NCI-H2107 treated with DMSO at 0.1 percent for 48 hours (cell line): ENCODE results near the gene ACAT1.
"Not testable (repeated sequence)": the region's sequence is repeated elsewhere in the genome, so short reads cannot be mapped to it uniquely, and the experiment has no call there.

Experiments used
- DNase-seq: peaks from one replicate; lab custom pipeline; 2025; ENCODE audit not compliant: unreplicated experiment; lab: John Stamatoyannopoulos, UW

ACAT1 gene

DNA sequence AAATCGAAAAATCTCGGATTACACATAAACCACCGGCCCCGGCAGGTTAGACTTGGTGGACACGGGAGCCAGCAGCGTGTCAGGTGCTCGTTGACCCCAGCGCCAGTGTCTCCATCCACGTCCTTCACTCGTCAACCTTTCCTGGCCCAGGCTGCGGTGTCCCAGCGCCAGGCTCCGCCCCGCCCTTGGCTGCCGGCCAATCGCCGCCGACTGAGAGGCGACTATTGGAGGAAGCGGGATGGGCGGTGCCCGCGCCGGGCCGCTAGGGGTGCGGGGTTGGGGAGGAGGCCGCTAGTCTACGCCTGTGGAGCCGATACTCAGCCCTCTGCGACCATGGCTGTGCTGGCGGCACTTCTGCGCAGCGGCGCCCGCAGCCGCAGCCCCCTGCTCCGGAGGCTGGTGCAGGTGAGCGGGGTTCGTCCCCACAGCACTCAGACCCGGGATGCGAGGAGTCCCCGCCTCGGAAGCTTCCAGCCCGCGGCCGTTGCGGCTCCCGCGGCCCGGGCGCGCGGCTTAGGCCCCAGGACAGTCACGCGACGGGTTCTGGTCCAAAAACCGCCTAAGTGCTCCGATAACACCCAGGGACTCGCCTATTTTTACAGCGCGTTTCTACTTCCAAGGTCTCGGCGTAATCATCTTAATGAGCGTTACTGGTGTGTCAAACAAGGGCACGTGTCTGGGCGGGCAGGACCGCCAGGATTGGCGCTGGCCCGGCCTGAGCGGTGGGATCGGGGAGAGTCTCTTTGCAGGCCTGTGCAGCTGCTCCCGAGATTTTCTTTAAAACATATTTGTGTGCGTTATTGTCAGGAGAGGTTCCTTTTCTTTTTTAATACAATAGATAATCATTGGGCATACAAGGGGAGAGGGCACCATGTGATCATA lies at the start of gene ACAT1:
ACAT1 (plus strand) TSS at position 294 of the 882 bp plus-strand sequence; CDS start at position 334, 40 bp downstream.
- DNase-seq, result peak; percentile 71

DNA sequence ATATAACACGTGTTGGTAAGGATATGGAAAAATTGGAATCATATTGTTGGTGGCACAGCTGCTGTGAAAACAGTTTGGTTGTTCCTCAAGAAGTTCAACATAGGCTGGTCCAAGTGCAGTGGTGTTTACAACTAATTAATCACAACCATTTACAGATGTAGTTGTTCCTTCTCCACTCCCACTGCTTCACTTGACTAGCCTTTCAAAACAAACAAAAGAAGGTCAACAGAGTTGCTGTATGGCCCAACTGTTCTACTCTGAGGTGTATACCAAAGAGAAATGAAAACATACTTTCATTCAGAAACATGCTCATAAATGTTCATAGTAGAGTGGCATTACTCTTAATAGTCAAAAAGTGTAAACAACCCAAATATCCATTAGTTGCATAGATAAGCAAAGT lies 36.6 kb upstream of the ACAT1 start:
- no peak for DNase-seq

GRCh38 chr11:108085672-108086071 lies 35.7 kb upstream of the ACAT1 start:
- no peak for DNase-seq

DNA sequence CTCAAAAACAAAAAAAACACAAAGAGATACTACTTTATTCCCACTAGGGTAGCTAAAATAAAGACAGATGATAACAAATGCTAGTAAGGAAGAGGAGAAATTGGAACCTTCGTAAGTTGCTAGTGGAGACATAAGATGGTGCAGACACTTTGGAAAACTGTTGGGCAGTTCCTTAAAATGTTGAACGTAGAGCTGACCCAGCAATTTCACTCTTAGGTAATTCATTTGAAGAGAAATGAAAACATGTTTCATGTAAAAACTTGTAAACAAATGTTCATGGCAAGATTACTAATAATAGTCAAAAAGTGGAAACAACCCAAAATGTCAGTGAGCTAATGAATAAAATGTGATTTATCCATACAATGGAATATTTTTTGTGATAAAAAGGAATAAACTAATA lies 29.2 kb upstream of the ACAT1 start:
- DNase-seq, result no peak

- no peak for DNase-seq
These were observed 28.1 kb upstream of the ACAT1 start for GRCh38 chr11:108093128-108093904.

DNA sequence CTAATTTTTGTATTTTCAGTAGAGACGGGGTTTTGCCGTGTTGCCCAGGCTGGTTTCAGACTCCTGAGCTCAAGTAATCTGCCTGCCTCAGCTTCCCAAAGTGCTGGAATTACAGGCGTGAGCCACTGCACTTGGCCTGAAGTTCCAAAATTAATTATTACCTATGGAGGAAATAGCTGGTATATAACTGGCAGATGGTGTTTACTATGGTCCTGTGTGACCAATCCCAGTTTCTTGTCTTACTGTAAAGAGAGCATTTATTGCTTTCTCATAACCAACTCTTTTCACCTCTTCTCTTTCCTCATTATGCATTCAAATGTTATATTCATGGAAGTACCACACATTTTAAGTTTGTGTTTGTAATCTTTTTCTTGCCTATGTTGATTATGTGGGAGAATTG lies 24.2 kb upstream of the ACAT1 start:
- no peak for DNase-seq

DNA sequence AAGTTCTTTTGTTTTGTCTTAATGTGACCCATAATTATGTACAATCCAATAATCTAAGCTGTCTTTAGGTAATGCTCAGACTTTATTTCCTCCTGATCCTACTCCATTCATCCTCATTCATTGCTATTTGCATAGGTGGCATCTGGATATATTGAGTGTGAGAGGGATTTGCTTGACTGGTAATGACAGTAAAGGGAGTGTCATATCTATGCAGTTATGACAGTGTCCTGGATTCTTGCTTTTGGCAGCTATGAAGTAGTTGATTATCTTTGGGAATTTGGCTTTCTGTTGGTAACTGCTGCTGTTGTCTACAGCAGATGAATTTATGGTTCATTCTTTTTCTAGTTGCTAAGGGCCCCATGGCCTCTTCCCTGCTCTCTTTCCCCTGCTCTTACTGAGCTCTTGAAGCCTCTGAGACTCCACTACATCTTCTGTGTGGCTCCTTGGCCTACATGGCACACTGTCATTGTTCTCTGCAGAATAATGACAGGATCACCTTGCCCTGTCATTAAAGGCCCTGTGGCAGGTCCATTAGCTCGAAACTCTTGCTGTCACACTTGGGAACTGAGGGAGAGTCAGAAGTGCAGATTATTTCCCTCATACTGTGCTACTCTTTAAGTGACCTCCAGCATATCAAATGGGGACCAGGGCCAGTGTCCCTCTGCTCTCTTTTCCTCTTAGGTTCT lies 20.1 kb upstream of the ACAT1 start:
- no peak for DNase-seq

- no peak for DNase-seq
These were observed 10.2 kb upstream of the ACAT1 start for GRCh38 chr11:108111126-108111525.

DNA sequence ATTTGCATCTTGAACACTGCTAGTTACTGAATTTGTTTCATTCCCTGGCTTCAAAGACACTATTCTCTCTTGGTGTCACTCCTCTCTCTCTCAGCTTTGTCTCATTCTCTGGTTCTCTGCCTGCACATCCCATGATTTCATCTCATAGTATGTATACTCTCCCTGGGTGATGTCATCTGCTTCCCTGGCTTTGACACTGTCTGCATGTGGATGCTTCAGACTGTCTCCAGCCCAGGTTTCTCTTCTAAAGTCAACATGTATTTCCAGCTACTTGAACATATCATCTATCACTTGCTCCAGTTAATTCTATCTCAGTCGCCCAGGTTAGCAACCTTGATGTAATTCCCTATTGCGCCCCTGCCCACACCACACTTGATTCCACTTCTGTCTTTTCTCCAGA lies 9.3 kb upstream of the ACAT1 start:
- peak; percentile 61 for DNase-seq

DNA sequence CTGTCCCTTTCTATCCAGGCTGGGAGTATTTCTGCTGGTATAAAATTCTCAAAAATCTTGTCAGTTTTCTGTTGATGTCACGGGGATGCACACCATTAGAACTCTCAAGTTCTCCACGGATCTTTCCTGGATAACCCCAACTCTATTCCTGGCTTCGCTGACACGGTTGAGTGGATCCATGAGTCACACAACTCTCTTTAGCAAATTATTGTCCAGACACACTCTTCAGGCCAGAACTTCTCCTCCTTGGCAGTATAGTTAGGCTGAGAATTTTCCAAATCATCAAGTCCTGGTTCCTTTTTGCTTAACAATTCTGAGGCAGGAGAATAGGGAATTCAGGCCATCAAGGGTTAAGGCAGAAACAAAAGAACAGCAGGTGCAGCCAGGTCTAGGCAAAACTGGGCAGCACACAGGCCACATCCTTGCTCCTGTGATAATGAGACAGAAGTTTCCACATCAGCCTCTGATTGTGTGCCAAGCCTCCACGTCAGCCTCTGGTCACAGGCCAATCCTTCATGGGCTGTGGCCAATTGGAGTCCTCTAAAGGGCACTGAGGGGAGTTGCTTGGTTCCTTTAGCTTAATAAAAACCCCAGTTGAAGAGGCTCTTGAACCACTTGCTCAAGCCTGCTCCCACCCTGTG lies 5.7 kb upstream of the ACAT1 start:
- DNase-seq, result peak; percentile 78

GRCh38 chr11:108117746-108118371 lies 3.5 kb upstream of the ACAT1 start:
- DNase-seq, result peak; percentile 28

DNA sequence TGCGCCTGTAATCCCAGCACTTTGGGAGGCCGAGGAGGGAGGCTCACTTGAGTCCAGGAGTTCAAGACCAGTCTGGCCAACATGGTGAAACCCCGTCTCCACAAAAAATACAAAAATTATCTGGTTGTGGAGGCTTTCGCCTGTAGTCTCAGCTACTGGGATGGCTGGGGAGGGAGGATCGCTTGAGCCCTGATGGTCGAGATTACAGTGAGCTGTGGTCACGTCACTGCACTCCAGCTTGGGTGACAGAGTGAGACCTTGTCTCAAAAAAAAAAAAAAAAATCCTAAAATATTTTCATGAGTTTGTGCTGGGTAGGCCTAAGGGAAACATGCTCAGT lies 462 bp upstream of the ACAT1 start:
- not testable (repeated sequence) for DNase-seq

GRCh38 chr11:108122166-108122628 lies 830 bp downstream of the ACAT1 start:
- DNase-seq, result no peak

DNA sequence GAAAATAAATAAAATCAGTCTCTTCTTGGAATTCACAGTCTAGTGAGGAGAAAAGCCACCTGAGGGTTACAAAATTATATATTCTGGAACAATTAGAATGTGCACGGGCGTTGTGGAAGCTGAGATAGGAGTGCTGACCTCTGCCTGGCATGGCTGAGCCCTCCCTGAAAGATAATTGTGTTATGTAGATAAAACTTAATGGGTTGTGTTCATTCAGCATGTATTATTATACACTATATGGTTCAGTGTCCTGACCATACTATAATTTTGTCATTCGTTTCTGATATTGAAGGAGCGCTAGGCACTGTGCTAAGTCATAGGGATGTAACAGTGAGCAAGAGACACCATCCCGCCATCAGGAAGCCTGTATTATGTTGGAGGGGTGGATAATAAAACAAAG lies 3.7 kb downstream of the ACAT1 start:
- no peak for DNase-seq

GRCh38 chr11:108128772-108129171 lies 7.4 kb downstream of the ACAT1 start:
- no peak for DNase-seq

DNA sequence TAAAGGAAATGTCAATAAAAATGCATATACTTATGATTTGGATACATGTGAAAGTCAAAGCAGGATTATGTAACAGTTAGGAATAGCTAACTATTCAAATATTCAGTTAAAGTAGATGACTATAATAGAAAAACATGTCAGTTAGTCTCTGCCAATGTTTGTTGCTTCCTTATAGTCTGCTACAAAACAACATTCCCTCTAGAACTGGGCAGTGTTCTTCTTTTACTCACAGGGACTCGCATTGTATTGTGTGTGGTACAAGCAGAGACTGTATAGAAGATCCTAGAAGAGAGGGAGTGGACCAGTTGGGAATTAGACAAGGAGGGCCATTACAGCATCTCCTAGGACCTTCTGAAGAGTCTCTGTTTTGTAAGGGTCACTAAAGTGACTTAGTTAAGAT lies 10.6 kb downstream of the ACAT1 start:
- no peak for DNase-seq

DNA sequence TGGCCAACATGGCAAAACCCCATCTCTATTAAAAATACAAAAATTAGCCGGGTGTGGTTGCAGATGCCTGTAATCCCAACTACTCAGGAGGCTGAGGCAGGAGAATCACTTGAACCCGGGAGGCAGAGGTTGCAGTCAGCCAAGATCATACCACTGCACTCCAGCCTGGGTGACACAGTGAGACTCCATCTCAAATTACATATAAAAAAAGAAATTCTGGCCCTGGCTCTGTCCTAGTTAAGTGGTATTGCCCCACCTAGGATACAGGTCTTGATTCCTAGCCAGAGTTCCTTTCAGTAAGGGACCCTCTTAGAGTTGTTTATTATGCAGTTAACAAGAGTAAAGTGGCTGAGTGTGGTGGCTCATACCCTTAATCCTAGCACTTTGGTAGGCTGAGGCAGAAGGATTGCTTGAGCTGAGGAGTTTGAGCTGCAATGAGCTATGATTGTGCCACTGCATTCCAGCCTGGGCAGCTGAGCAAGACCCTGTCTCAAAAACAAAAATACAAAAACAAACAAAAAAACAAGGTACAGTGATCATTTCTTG lies 11.7 kb downstream of the ACAT1 start:
- not testable (repeated sequence) for DNase-seq

- DNase-seq, result no peak
These were observed 14.6 kb downstream of the ACAT1 start for GRCh38 chr11:108135845-108136544.

- no peak for DNase-seq
These were observed 15.8 kb downstream of the ACAT1 start for GRCh38 chr11:108137212-108137611.

DNA sequence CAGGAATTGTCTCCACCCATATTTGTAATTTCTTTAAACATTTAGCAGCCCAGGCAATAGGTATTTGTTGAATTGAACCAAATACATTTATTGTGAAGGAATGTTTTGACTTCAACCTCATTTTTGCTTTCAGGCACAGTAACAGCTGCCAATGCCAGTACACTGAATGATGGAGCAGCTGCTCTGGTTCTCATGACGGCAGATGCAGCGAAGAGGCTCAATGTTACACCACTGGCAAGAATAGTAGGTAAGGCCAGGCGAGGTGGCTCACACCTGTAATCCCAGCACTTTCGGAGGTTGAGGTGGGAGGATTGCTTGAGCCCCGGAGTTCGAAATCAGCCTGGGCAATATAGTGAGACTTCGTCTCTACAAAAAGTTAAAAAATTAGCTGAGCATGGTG lies 20.9 kb downstream of the ACAT1 start:
- DNase-seq, result no peak
